Hepatocyte (in vitro differentiated cells): ENCODE data around the gene ATP6V0A4. TPM values are rescaled to one million over a fixed set of nuclear protein-coding genes. Genes with fewer than 3 reads are reported as not detected.

Experiments
- DNase-seq: peaks from one replicate; pipeline ENCODE4 v3.0.0-alpha.2; 2016; ENCODE audit warnings: low spot score
- H2AFZ ChIP-seq: fragments of 200-600 bp; sonication (generic); 2 replicates; pipeline ENCODE4 v1.6.0; 2016; ENCODE audit warnings: antibody characterized with exemption, mild to moderate bottlenecking
- H3K27ac ChIP-seq: fragments of 200-600 bp; sonication (generic); 2 replicates; pipeline ENCODE4 v1.5.1; 2016; ENCODE audit warnings: mild to moderate bottlenecking
- H3K27me3 ChIP-seq: fragments of 200-600 bp; sonication (generic); 2 replicates; pipeline ENCODE4 v1.6.1; 2016
- H3K36me3 ChIP-seq: fragments of 200-600 bp; sonication (generic); replicated peaks from 2 replicates; pipeline ENCODE4 v1.5.1; 2016; ENCODE audit warnings: low read depth; ENCODE audit not compliant: insufficient read depth
- H3K4me1 ChIP-seq: fragments of 200-600 bp; sonication (generic); 2 replicates; pipeline ENCODE4 v1.5.1; 2016; ENCODE audit warnings: mild to moderate bottlenecking, moderate library complexity; ENCODE audit not compliant: insufficient read depth
- H3K4me2 ChIP-seq: fragments of 200-600 bp; sonication (generic); 2 replicates; pipeline ENCODE4 v1.6.0; 2016
- H3K4me3 ChIP-seq: fragments of 200-600 bp; sonication (generic); 2 replicates; pipeline ENCODE4 v1.5.1; 2016; ENCODE audit warnings: mild to moderate bottlenecking
- H3K79me2 ChIP-seq: fragments of 200-600 bp; sonication (generic); 2 replicates; pipeline ENCODE4 v1.6.0; 2017; ENCODE audit warnings: mild to moderate bottlenecking
- H3K9me2 ChIP-seq: fragments of 200-600 bp; sonication (generic); replicated peaks from 2 replicates; pipeline ENCODE4 v1.6.0; 2017; ENCODE audit warnings: mild to moderate bottlenecking; ENCODE audit not compliant: insufficient read depth
- H3K9me3 ChIP-seq: fragments of 200-600 bp; sonication (generic); 2 replicates; pipeline ENCODE4 v1.5.1; 2016; ENCODE audit warnings: low read depth, mild to moderate bottlenecking
- H4K20me1 ChIP-seq: fragments of 200-600 bp; sonication (generic); 2 replicates; pipeline ENCODE4 v1.6.0; 2016; ENCODE audit warnings: mild to moderate bottlenecking; ENCODE audit not compliant: insufficient read depth, poor library complexity, severe bottlenecking
- EZH2 ChIP-seq: fragments of 200-600 bp; sonication (generic); IDR thresholded peaks from 2 replicates; pipeline ENCODE4 v1.6.1; 2016; ENCODE audit warnings: antibody characterized with exemption, mild to moderate bottlenecking, borderline replicate concordance
- EZH2phosphoT487 ChIP-seq: fragments of 200-600 bp; sonication (generic); IDR thresholded peaks from one replicate; pipeline ENCODE4 v1.6.1; 2018; ENCODE audit warnings: antibody characterized with exemption, mild to moderate bottlenecking, low read depth, moderate library complexity; ENCODE audit not compliant: unreplicated experiment, severe bottlenecking
- WGBS: methylation state at CpG from one replicate; pipeline ENCODE4 v1.1.6; 2016; ENCODE audit warnings: low lambda C conversion rate; ENCODE audit errors: missing lambda C conversion rate; 5-methylcytosine and 5-hydroxymethylcytosine counted together
- polyA plus RNA-seq: library from polyadenylated mRNA; unstranded; fragments of >200 nt; fragmentation: Nextera tagmentation; extraction: Ambion mirVana; gene quantifications from 2 replicates; pipeline ENCODE4 v1.2.1, GENCODE V29; 2016
- total RNA-seq: library from RNA; depleted of rRNA; stranded (reverse); fragments of >200 nt; gene quantifications from 2 replicates; pipeline ENCODE4 v1.2.3, GENCODE V29; 2014
- TF ChIP-seq, protein P1 (sequence below): fragments of 200-600 bp; sonication (generic); IDR thresholded peaks from 2 replicates; pipeline ENCODE4 v1.5.1; 2016; ENCODE audit warnings: antibody characterized with exemption, mild to moderate bottlenecking; ENCODE audit not compliant: poor library complexity

The ATP6V0A4 gene
- total and polyA plus RNA-seq, 2 experiments from 2014 or later = 0.34 to 1.1 TPM

DNA sequence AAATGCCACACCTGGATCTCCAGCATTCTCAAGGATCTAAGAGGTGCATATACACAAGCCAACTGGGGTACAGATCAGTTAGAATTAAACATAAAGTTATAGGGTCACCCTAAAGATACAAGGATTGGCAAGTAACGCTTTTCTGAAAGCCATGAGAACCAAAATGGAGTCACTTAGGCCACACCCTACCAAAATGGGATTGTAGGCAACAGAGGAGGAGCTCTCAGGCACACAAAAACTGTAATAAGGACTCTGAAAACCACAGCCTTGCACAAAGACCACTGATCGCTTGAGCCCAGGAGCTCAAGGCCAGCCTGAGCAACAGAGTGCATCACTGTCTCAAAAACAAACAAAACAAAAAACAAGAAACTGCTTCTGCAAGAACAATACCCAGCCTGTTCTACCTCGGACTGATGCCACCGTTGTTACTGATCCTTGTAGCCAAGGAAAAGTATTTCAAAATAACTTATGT lies 132.3 kb downstream of the ATP6V0A4 start:
- Histone ChIP-seq H3K27ac (peak overlapping the region; percentile 26), H3K4me3 (no peak overlapping the region), H3K4me2 (peak overlapping the region; percentile 1), H4K20me1 (no peaks in the 10 kb centered on the region), H3K4me1 (peaks cover 25% of the 10 kb centered on the region), H3K27me3 (no peaks in the 10 kb centered on the region), H3K36me3 (no peaks in the 10 kb centered on the region), H2AFZ (no peak overlapping the region), H3K9me2 (no peaks in the 10 kb centered on the region), H3K79me2 (no peaks in the 10 kb centered on the region), H3K9me3 (no peaks in the 10 kb centered on the region)
- TF ChIP-seq EZH2phosphoT487 (no peak), EZH2 (no peak)
- TF ChIP-seq, protein P1, sequence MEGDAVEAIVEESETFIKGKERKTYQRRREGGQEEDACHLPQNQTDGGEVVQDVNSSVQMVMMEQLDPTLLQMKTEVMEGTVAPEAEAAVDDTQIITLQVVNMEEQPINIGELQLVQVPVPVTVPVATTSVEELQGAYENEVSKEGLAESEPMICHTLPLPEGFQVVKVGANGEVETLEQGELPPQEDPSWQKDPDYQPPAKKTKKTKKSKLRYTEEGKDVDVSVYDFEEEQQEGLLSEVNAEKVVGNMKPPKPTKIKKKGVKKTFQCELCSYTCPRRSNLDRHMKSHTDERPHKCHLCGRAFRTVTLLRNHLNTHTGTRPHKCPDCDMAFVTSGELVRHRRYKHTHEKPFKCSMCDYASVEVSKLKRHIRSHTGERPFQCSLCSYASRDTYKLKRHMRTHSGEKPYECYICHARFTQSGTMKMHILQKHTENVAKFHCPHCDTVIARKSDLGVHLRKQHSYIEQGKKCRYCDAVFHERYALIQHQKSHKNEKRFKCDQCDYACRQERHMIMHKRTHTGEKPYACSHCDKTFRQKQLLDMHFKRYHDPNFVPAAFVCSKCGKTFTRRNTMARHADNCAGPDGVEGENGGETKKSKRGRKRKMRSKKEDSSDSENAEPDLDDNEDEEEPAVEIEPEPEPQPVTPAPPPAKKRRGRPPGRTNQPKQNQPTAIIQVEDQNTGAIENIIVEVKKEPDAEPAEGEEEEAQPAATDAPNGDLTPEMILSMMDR = no peak
- no peak for DNase-seq
- 67% methylated on average over 4 of the region's 4 CpGs for WGBS

DNA sequence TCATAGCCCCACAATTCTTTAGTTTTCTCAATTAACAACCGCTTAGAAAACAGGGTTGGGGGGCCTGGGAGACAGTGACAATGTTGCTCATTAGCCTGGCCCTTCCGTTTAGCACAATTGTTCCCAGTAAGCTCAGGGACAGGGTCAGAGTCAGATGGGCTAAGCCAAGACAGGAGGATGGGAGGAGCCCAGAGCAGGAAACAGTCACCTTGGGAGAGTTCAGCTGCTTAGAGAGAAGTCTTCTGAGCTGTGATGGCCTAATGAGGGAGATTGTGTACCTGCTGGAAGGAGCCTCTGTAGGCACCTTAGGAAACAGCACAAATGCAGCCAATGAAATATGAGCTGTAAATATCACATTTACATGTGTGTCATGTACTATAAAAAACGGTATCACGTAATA lies 132.7 kb downstream of the ATP6V0A4 start:
- Histone ChIP-seq H3K36me3 (no peaks in the 10 kb centered on the region), H4K20me1 (no peaks in the 10 kb centered on the region), H3K27ac (peak overlapping the region; percentile 26), H3K9me2 (no peaks in the 10 kb centered on the region), H3K79me2 (no peaks in the 10 kb centered on the region), H3K9me3 (no peaks in the 10 kb centered on the region), H3K4me3 (no peak overlapping the region), H3K4me1 (peaks cover 28% of the 10 kb centered on the region), H3K4me2 (peak overlapping the region; percentile 86), H2AFZ (no peak overlapping the region), H3K27me3 (no peaks in the 10 kb centered on the region)
- TF ChIP-seq EZH2 (no peak), EZH2phosphoT487 (no peak)
- TF ChIP-seq, protein P1 = no peak
- 73% methylated on average over 4 of the region's 4 CpGs for WGBS
- peak; percentile 18 for DNase-seq

DNA sequence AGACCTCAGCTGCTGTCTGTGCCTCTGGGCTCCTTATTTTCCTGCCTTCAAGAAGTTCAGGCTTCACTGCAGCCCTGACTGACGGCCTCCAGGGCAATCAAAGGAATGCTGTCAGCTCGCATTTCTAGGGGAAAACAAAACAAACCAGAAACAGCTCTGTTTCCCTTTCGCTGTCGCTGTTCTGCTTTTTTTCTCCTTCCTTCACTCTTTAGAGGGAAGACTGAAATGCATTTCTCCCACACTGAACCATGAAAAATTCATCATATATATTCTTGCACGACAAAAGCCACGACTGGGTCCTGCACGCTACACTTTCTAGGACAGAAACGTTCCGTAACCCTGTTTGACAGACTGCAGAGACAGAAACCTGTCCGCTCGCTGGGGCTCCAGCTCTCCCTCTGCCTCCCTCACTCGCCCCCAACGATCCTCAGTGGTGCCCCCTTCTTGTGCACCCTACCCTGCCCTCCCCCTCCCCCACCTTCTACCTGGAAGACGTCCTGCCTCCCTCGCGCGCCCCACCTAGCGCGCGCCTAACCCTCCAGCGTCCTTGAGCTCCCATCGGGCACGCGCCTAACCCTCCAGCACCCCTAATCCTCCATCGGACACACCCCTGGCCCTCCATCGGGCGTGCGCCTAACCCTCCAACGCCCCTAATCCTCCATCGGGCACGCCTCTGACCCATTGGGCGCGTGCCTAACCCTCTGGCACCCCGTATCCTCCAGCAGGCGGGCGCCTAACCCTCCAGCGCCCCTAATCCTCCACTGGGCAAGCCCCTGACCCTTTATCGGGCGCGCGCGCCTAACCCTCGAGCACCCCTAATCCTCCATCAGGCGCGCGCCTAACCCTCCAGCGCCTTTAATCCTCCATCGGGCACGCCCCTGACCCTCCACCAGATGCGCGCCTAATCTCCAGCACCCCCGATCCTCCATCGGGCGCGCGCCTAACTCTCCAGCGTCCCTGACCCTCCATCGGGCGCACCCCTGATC lies 134.0 kb downstream of the ATP6V0A4 start:
- Histone ChIP-seq H3K9me3 (no peaks in the 10 kb centered on the region), H3K79me2 (no peaks in the 10 kb centered on the region), H3K27me3 (no peaks in the 10 kb centered on the region), H3K4me1 (peaks cover 28% of the 10 kb centered on the region), H3K9me2 (no peaks in the 10 kb centered on the region), H3K27ac (peak overlapping the region; percentile 40), H2AFZ (peak overlapping the region; percentile 14), H3K4me3 (peak overlapping the region; percentile 53), H3K36me3 (no peaks in the 10 kb centered on the region), H4K20me1 (no peaks in the 10 kb centered on the region), H3K4me2 (peak overlapping the region; percentile 86)
- DNase-seq = peak; percentile 49
- TF ChIP-seq, protein P1 = no peak
- TF ChIP-seq EZH2phosphoT487 (no peak), EZH2 (no peak)
- 34% methylated on average over 33 of the region's 59 CpGs for WGBS
